Skeletal muscle cell (primary cell): ENCODE measurements around the gene MNT.

Source experiments
- DNase-seq: peaks from one replicate; pipeline ENCODE4 v3.0.0-alpha.2; 2010; ENCODE audit warnings: low read depth
- H3K4me3 ChIP-seq: 2 replicates; pipeline ENCODE4 v1.5.1; 2011; ENCODE audit warnings: low read depth, mild to moderate bottlenecking, control low read depth, low read length, moderate library complexity

MNT gene

DNA sequence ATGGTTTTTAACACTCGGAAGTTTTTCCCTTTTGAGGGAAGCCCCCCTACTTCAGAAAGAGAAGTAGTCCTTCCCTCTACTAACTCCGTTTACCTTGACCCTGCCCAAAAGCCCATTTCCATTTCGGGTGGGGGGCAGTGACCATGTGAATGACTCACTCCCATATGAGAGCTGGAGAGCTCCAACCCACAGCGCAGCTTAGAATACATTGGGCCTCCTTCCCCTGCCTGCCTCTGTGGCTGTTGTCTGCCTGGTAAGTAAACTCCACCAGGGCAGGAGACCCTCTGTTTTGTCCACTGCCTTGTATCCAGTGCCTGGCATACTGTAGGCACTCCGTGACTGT, 62.6 kb downstream of the MNT start:
- peak overlapping the region; percentile 92 for H3K4me3 ChIP-seq
- no peak for DNase-seq

DNA sequence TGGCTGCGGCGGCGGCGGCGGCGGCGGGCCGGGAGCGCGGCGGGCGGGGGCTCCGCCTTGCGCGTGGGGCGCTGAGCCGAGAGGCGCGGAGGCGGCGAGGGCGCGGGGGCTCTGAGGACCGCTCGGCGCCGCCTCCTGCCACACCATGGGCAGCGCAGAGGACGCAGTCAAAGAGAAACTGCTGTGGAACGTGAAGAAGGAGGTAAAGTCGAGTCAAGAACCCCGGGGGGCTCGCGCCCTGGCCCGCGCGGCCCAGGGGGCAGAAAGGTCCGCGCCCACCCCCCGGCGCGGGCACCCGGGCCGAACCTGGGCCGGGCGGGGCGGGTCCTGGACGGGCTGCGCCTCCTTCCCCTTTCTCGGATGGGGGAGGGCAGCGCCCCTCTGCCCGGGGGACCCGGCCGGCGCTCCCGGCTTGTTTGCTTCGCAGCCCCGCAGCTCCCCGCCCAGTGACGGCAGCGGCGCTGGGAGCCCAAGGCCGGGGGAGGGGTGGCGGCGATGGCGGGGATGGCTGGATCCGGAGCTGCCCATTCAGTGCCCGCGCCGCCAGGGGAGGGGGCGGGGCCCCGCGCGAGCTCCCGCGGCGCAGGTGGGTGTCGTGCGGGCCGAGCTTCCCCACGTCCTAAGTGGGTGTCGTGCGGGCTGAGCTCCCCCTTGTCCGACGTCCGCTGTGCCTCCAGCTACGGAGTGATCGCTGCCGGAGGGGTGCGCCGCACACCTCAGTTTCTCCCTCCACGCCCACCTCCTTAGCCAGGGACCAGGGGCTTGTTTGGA, 63.1 kb downstream of the MNT start:
- peak overlapping the region; percentile 92 for H3K4me3 ChIP-seq
- no peak for DNase-seq

DNA sequence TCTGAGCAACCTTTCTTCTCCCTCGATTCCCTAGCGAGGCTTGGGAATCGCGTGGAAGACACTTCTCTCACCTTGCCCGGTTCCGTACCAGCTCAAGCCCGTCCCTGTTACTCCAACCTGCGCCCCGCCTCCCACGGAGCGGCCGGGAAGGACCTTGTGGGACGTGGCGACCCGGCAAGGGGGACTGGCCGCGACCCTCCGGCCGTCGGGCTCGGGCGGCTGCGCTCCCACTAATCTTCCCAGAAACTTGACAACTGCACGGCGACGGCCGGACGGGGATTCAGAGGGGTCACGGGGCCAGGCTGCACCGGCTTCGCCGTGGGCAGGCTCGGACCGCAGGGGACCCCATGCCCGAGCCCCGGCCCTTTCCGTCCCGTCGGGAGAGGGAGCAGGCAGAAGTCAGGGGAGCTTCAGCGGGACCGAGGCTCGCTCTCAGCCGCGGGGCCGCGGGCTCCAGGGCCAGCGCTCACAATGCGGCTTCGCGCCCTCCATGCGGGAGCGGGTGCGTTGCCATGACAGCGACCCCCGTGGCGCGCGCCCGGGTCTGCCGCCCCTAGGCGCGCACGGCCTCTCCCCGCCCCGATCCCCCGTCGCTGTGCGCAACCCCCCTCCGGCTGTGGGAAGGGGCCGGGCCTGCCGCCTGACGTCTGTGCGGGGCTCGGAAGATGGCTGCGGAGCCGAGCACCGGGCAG, 63.9 kb downstream of the MNT start, which contains the start of gene SGSM2:
Gene SGSM2 (plus strand): TSS at position 650 of the 692 bp plus-strand sequence. CDS start 188 bp downstream, outside the sequence.
- H3K4me3 ChIP-seq = peak within 1 kb of the TSS; percentile 92
- DNase-seq = no peak

DNA sequence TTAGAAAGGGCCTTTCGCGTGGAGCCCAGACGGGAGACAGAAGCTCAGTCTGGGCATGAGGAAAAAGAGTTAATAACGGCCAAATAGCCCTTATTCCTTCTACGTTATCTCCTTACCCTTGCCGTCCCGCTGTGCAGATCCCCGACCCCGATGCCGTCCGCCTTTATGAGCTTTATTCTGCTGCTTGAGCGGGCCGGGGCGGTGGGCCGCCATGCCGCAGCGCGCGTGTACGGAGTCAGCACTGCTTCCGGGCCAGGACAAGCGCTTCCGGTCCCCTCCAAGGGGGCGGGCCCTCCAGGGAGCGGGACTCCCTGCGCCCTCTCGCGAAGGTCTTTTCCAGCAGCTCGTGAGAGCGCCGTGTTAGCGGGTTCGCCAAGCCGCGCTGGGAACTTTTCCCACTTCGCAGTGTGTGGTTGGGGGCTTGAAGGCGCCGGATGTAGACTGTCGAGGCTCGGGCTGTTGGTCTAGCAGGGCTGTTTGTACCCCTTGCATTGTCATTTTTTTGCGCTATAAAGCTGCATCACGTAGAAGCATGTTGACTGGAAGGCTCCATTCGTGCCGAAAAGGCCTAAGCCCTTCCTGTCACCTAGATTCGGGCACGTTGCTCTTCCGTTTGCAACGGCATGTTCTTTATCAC, 64.5 kb downstream of the MNT start, which contains the start of gene TSR1:
Gene TSR1 (minus strand): TSS at position 243 of the 637 bp plus-strand sequence. CDS start 30 bp downstream, at position 213.
- peak; percentile 62 for DNase-seq
- peak within 1 kb of the TSS; percentile 92 for H3K4me3 ChIP-seq

DNA sequence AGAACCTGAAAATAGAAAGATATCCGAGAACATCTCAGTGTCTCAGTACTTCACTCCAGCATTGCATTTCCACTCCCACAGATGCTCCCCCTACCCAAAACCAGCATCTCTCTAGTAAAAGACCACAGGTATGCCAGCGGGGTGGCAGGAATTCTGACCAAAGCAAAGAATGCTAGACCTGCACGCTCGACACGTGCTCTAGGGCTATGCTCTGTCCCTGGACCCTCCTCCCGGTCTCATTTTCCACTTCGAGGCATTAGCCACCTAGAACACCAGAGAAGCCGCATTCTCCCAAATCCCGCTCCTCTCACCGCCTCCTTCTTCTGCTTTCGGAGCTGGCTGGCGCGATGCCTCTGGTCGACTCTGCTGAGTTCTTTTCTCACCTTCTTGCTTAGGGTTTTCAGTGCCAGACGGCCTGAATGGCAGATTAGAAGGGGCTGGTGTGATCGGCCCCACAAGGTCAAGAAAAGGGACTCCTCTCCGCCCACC, 65.1 kb downstream of the MNT start:
- DNase-seq = no peak
- peak overlapping the region; percentile 92 for H3K4me3 ChIP-seq
